H9 (cell line): ENCODE data around the gene ACOT8. TPM values are rescaled to one million over a fixed set of nuclear protein-coding genes. Genes with fewer than 3 reads are reported as not detected.

ENCODE experiments used
- DNase-seq: peaks from one replicate; pipeline ENCODE4 v3.0.0-alpha.2; 2017
- H2AFZ ChIP-seq: one replicate; pipeline ENCODE4 v1.6.1; 2013; ENCODE audit warnings: mild to moderate bottlenecking, low read length, control low read depth, moderate library complexity
- H2AK5ac ChIP-seq: 2 replicates; pipeline ENCODE4 v1.6.1; 2013; ENCODE audit warnings: low read length, control low read depth, mixed read lengths; ENCODE audit not compliant: insufficient read length
- H2BK120ac ChIP-seq: one replicate; pipeline ENCODE4 v1.6.1; 2013; ENCODE audit warnings: low read depth, mild to moderate bottlenecking, low read length, control low read depth, inconsistent platforms; ENCODE audit not compliant: poor library complexity, severe bottlenecking
- H2BK12ac ChIP-seq: 2 replicates; pipeline ENCODE4 v1.6.1; 2013; ENCODE audit warnings: low read length, control low read depth, mixed read lengths, low read depth; ENCODE audit not compliant: insufficient read length
- H2BK15ac ChIP-seq: 2 replicates; pipeline ENCODE4 v1.6.1; 2013; ENCODE audit warnings: low read depth, low read length, control low read depth
- H2BK20ac ChIP-seq: one replicate; pipeline ENCODE4 v1.6.1; 2013; ENCODE audit warnings: low read depth, mild to moderate bottlenecking, low read length, control low read depth, inconsistent platforms; ENCODE audit not compliant: poor library complexity, severe bottlenecking
- H2BK5ac ChIP-seq: 2 replicates; pipeline ENCODE4 v1.6.1; 2013; ENCODE audit warnings: low read length, control low read depth, mixed read lengths; ENCODE audit not compliant: insufficient read length
- H3K14ac ChIP-seq: 2 replicates; pipeline ENCODE4 v1.6.1; 2013; ENCODE audit warnings: low read length, control low read depth; ENCODE audit not compliant: insufficient read depth
- H3K18ac ChIP-seq: 2 replicates; pipeline ENCODE4 v1.6.1; 2013; ENCODE audit warnings: low read depth, mild to moderate bottlenecking, mixed read lengths, low read length, control low read depth; ENCODE audit not compliant: insufficient read length
- H3K23ac ChIP-seq: 2 replicates; pipeline ENCODE4 v1.6.1; 2013; ENCODE audit warnings: low read length, control low read depth, mixed read lengths, low read depth; ENCODE audit not compliant: insufficient read length
- H3K23me2 ChIP-seq: 2 replicates; pipeline ENCODE4 v1.6.1; 2013; ENCODE audit warnings: low read depth, mild to moderate bottlenecking, mixed read lengths, low read length, control low read depth; ENCODE audit not compliant: insufficient read length, poor library complexity, severe bottlenecking
- H3K27ac ChIP-seq: 2 replicates; pipeline ENCODE4 v1.5.1; 2013; ENCODE audit warnings: low read length, control low read depth, mixed read lengths, low read depth; ENCODE audit not compliant: insufficient read length
- H3K27me3 ChIP-seq: 2 replicates; pipeline ENCODE4 v1.6.1; 2013; ENCODE audit warnings: low read length, control low read depth, inconsistent platforms; ENCODE audit not compliant: insufficient read depth
- H3K4ac ChIP-seq: 2 replicates; pipeline ENCODE4 v1.6.1; 2013; ENCODE audit warnings: low read depth, mild to moderate bottlenecking, control low read depth, inconsistent platforms, low read length, moderate library complexity
- H3K4me1 ChIP-seq: 2 replicates; pipeline ENCODE4 v1.6.1; 2013; ENCODE audit warnings: low read length, control low read depth, inconsistent platforms; ENCODE audit not compliant: insufficient read depth
- H3K4me2 ChIP-seq: 2 replicates; pipeline ENCODE4 v1.6.1; 2013; ENCODE audit warnings: low read length, control low read depth, mixed read lengths; ENCODE audit not compliant: insufficient read length, insufficient read depth
- H3K56ac ChIP-seq: 2 replicates; pipeline ENCODE4 v1.6.1; 2013; ENCODE audit warnings: low read depth, mild to moderate bottlenecking, mixed read lengths, low read length, control low read depth; ENCODE audit not compliant: insufficient read length
- H3K79me1 ChIP-seq: 2 replicates; pipeline ENCODE4 v1.6.1; 2013; ENCODE audit warnings: low read depth, mild to moderate bottlenecking, moderate library complexity, low read length, control low read depth, inconsistent platforms; ENCODE audit not compliant: insufficient read depth, poor library complexity, severe bottlenecking
- H3K79me2 ChIP-seq: 2 replicates; pipeline ENCODE4 v1.6.1; 2013; ENCODE audit warnings: low read length, control low read depth, inconsistent platforms; ENCODE audit not compliant: insufficient read depth
- H3K9ac ChIP-seq: 2 replicates; pipeline ENCODE4 v1.6.1; 2013; ENCODE audit warnings: low read length, control low read depth, mixed read lengths; ENCODE audit not compliant: insufficient read length; ENCODE audit errors: extremely low read depth
- H3K9me3 ChIP-seq: one replicate; pipeline ENCODE4 v1.6.1; 2013; ENCODE audit warnings: low read depth, low read length, inconsistent platforms; ENCODE audit not compliant: control insufficient read depth
- H3T11ph ChIP-seq: one replicate; pipeline ENCODE4 v1.6.1; 2013; ENCODE audit warnings: mild to moderate bottlenecking, low read length, control low read depth, inconsistent platforms
- H4K20me1 ChIP-seq: one replicate; pipeline ENCODE4 v1.6.1; 2013; ENCODE audit not compliant: control insufficient read depth, insufficient read length, insufficient read depth
- H4K5ac ChIP-seq: 2 replicates; pipeline ENCODE4 v1.6.1; 2013; ENCODE audit warnings: low read depth, mild to moderate bottlenecking, mixed read lengths, low read length, control low read depth; ENCODE audit not compliant: insufficient read length
- H4K8ac ChIP-seq: replicated peaks from 2 replicates; pipeline ENCODE4 v1.6.1; 2013; ENCODE audit warnings: low read length, control low read depth, mixed read lengths, low read depth; ENCODE audit not compliant: insufficient read length
- H4K91ac ChIP-seq: 2 replicates; pipeline ENCODE4 v1.6.1; 2013; ENCODE audit warnings: low read depth, mild to moderate bottlenecking, moderate library complexity, mixed read lengths, low read length, control low read depth; ENCODE audit not compliant: insufficient read length
- H3K27ac Mint-ChIP-seq, 3 experiments: 2 replicates in 2 of 3; 3 replicates in 1 of 3; pipeline ENCODE4 v1.8.0; 2020 to 2021; ENCODE audit warnings: mixed read lengths in 3 of 3, mild to moderate bottlenecking in 1 of 3, moderate library complexity in 1 of 3
- H3K27me3 Mint-ChIP-seq: 2 replicates; pipeline ENCODE4 v1.8.0; 2021; ENCODE audit warnings: low read depth, mild to moderate bottlenecking, moderate library complexity, mixed read lengths
- H3K36me3 Mint-ChIP-seq, 3 experiments: 2 replicates in 2 of 3; 3 replicates in 1 of 3; pipeline ENCODE4 v1.8.0; 2020 to 2021; ENCODE audit warnings: low read depth in 3 of 3, mixed read lengths in 3 of 3; ENCODE audit not compliant: insufficient read depth in 1 of 3
- H3K4me1 Mint-ChIP-seq, 2 experiments: 2 replicates each; pipeline ENCODE4 v1.8.0; 2020; ENCODE audit warnings: mixed read lengths in 2 of 2
- H3K4me3 Mint-ChIP-seq, 2 experiments: 2 replicates in 1 of 2; 3 replicates in 1 of 2; pipeline ENCODE4 v1.8.0; 2020 to 2021; ENCODE audit warnings: mild to moderate bottlenecking in 2 of 2, mixed read lengths in 2 of 2, moderate library complexity in 1 of 2
- H3K9me3 Mint-ChIP-seq, 2 experiments: 2 replicates in 1 of 2; 3 replicates in 1 of 2; pipeline ENCODE4 v1.8.0; 2020; ENCODE audit warnings: mild to moderate bottlenecking in 2 of 2, mixed read lengths in 2 of 2, moderate library complexity in 1 of 2
- CTCF ChIP-seq: fragments of 200-600 bp; sonication (generic); conservative IDR thresholded peaks from 3 replicates; pipeline ENCODE4 v1.8.0; 2021; ENCODE audit warnings: antibody characterized with exemption, mild to moderate bottlenecking
- WGBS: extraction: QIAGEN DNeasy Blood & Tissue Kit; methylation state at CpG from one replicate; pipeline ENCODE4 v1.1.7; 2013; ENCODE audit warnings: missing lambda C conversion rate, low lambda C conversion rate, mixed read lengths; ENCODE audit not compliant: insufficient read length; ENCODE audit errors: extremely low coverage; 5-methylcytosine and 5-hydroxymethylcytosine counted together
- total RNA-seq: library from RNA; stranded (reverse); gene quantifications from 2 replicates; pipeline ENCODE4 v1.2.1, GENCODE V29; 2021

The ACOT8 gene
- total RNA-seq, 1 experiment from 2014 or later = 26.7 TPM

DNA sequence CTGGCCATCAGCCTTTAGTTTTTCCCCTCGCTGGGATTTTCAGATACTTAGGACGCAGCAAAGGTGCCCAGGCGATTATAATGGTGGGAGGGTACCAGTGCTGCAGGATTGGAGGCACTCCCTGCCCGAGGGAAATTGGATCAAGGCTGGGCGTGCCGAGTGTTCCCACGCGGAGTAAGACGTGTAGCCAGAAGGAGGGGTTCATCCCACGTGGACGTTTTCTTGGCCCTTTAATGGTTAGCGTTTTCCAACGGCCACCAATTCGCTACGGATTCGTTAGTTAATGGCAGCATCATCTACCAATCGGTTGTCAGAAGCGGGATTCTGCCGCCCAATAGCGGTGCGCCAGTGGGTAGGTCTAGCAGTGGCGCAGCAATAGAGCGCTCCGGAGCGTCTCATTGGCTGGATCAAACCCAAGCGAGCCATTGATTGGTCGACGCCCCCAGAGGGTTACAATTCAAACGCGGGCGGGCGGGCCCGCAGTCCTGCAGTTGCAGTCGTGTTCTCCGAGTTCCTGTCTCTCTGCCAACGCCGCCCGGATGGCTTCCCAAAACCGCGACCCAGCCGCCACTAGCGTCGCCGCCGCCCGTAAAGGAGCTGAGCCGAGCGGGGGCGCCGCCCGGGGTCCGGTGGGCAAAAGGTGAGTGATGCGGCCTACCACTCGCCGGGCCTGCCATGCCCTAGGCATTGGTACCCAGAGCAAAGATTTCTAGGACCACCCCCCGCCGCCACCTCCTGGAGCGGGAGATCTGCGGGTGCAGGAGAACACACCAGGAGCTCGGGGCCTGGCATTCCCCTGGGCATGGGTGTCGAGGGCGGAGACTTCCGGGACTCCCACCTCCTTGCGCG is 44.8 kb downstream of the ACOT8 start, which contains the start of gene UBE2C:
Gene UBE2C, plus strand, starts transcription at position 488 of the 849 bp plus-strand sequence. Its CDS starts 52 bp downstream, at position 540.
- Mint-ChIP-seq H3K4me1 (peaks cover 16 to 19% of the 10 kb centered on the region in 2 experiments), H3K27ac (peak within 1 kb of the TSS; percentile 76 to 95 (median 83)), H3K27me3 (no peaks in the 10 kb centered on the region), H3K36me3 (peaks cover 47 to 78% (median 75%) of the 10 kb centered on the region in 3 experiments), H3K9me3 (peaks cover 0 to 3% of the 10 kb centered on the region in 2 experiments; a peak in 2 of 5 replicates), H3K4me3 (peak within 1 kb of the TSS; percentile 98 to 99)
- Histone ChIP-seq H2BK20ac (no peak within 1 kb of the TSS), H3K18ac (peak within 1 kb of the TSS; percentile 25), H3K23me2 (peaks cover 7% of the 10 kb centered on the region), H3K79me2 (peaks cover 10% of the 10 kb centered on the region; the same call in 1 of the 2 replicates), H3K4me2 (peak within 1 kb of the TSS; percentile 71), H4K8ac (no peak within 1 kb of the TSS), H2AK5ac (no peak within 1 kb of the TSS), H4K91ac (no peak within 1 kb of the TSS), H2BK15ac (no peak within 1 kb of the TSS), H3K27me3 (no peaks in the 10 kb centered on the region), H3K9me3 (no peaks in the 10 kb centered on the region), H2BK12ac (no peak within 1 kb of the TSS), H2BK120ac (no peak within 1 kb of the TSS), H2AFZ (no peak within 1 kb of the TSS), H3T11ph (no peak within 1 kb of the TSS), H3K14ac (peak within 1 kb of the TSS; percentile 7; the same call in 1 of the 2 replicates), H3K27ac (no peak within 1 kb of the TSS), H3K79me1 (peaks cover 3% of the 10 kb centered on the region), H4K5ac (no peak within 1 kb of the TSS), H3K4ac (no peak within 1 kb of the TSS), H2BK5ac (no peak within 1 kb of the TSS), H3K9ac (peak within 1 kb of the TSS; percentile 82), H4K20me1 (no peaks in the 10 kb centered on the region), H3K23ac (no peak within 1 kb of the TSS), H3K4me1 (no peaks in the 10 kb centered on the region), H3K56ac (no peak within 1 kb of the TSS)
- TF ChIP-seq CTCF = no peak
- no CpG with 5 or more reads among the region's 65 CpGs for WGBS
- peak; percentile 99 for DNase-seq
